ENCODE data around the gene IER5L.
"Not testable (repeated sequence)": the region's sequence is repeated elsewhere in the genome, so short reads cannot be mapped to it uniquely, and the experiment has no call there.

Gene IER5L

DNA sequence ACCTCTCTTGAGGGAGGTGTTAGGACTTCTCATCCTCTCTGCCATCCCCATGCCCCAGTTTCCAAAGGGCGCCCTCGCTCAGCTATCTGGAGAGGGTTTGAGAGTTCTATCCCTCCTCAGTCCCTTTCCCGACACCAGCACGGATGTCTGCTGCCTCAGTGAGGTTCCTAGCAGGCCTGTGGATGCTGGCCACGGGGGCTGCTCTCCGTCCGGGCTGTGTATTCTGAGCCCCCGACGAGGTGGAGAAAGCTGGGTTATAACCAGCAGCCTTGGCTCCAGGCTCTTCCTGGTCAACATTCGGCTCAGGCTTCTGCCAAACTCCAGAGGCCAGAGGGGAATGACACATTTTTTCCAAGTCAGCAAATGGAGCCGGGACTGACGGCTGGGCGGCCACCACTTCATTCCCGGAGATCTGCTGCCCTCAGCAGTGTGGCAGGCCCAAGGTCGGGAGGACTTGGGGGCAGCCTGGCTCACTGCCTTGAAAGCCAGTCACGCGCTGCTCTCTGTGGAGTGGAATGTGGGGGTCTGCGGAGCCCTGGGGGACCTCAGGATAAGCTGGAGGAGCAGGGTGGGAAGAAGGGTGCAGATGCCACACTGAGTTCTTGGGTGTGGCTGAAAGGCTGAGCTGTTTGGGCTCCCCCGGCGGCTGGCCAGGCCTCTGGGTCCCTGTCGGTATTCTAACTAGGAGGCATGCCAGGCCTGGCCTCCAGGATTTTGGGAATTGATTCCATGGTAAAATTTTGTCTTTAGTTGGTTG is 39.4 kb downstream of the IER5L start:
- no peak for DNase-seq (ENCODE audit: low spot score)

GRCh38 chr9:129138144-129138462 is 40.0 kb downstream of the IER5L start:
- DNase-seq (ENCODE audit: low spot score): no peak

DNA sequence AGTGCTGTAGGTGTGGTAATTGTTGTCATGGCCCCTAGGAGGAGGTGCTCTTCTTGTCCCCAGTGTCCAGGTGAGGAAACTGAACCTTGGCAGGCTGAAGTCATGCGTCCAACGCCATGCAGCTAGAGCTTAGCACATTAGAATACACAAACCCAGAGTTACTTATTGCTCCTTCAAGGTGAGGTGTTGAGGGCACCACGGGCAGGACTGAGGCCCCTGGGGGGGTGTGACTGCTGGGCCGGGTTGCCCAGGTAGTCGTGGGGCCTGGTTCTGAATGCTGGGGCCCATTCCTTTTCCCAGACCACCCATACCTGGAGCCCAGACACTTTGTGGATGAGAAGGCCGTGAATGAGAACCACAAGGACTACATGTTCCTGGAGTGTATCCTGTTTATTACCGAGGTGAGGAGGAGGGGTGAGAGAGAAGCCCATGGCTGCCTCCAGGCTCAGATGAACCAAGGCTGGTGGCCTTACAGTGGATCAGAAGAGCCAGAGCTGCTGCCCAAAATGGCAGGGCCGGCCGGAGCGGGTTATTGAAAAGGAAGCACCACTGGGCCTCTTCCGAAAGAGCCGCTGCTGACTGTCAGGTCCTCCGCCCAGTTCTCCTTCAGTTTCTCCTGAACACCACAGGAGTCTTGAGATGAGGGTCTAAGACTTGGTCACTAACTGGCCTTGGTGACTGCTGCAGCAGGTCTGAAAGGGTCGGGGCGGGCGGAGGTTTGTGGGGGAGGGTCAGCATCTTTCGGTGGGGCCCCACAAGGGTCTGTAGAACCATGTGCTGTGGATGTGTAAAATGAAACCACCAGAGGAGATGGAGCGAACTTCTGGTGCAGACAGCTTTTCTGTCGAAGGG is 40.5 kb downstream of the IER5L start:
- no peak for DNase-seq (ENCODE audit: low spot score)

DNA sequence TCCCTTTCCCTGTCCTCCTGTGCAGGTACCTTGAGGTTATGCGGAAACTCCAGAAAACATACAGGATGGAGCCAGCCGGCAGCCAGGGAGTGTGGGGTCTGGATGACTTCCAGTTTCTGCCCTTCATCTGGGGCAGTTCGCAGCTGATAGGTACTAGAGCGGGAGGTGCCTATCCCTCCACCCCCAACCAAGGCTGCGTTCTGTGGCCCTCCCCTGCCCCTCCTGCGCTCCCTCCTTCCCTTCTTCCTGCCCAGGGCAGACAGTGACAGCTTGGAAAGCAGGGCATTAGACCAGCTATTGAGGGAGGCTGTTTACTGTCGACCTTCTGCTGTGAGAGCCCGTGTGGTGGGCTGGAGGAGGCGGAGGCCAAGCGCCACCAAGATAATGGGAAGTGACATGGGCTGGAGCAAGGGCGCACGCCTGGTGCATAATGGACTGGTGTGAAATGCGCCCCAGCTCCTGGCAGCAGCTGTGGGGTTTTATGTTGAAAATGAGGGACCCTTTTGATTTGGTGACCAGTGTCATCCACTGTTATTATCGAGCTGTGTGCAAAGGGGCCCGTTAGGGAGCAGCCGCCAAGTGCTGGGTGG is 41.5 kb downstream of the IER5L start:
- DNase-seq (ENCODE audit: low spot score): no peak

DNA sequence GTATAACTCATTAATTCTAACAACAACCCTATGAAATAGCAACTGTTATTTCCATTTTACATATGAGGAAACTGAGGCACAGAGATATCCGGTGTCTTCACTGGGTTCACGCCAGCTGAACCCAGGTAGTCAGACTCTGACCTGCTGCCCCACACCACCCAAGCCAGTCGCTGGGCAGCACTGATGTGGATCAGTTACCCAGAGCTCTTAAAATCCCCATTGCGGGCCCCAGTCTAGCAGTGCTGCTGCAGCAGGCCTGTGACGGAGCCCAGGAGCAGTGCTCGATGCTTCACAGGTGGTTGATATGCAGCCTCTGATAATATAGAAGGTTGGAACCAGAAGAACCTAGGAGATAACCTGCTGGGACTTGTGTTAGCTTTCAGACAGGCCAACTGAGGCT is 42.6 kb downstream of the IER5L start:
- no peak for DNase-seq (ENCODE audit: low spot score)

- DNase-seq (ENCODE audit: low spot score): no peak
Measured at GRCh38 chr9:129133082-129133481, 45.0 kb downstream of the IER5L start.

GRCh38 chr9:129131300-129132145 is 46.5 kb downstream of the IER5L start:
- DNase-seq (ENCODE audit: low spot score): no peak

- no peak for DNase-seq (ENCODE audit: low spot score)
Measured at GRCh38 chr9:129130791-129131190, 47.3 kb downstream of the IER5L start.

GRCh38 chr9:129130271-129130670 is 47.8 kb downstream of the IER5L start:
- DNase-seq (ENCODE audit: low spot score): not testable (repeated sequence)

DNA sequence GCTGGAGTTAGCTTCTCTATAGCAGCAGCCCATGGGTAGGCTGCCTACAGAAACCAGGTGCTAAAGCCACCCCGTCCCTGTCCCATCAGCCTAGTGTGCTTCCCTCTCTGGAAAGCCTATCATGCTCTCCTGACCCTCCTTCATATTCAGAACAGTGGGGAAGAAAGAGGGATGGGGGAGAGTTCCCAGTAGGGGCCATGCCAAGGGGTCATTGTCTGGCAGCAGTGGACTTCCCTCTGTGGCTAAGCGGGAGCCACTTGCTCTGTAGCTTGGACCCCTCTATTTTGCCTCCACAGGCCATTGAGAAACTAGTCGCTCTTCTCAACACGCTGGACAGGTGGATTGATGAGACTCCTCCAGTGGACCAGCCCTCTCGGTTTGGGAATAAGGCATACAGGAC is 49.4 kb downstream of the IER5L start:
- no peak for DNase-seq (ENCODE audit: low spot score)

- no peak for DNase-seq (ENCODE audit: low spot score)
Measured at GRCh38 chr9:129126749-129127618, 51.1 kb downstream of the IER5L start.
